Cardiac muscle cell (in vitro differentiated cells and primary cell): ENCODE results near the gene ARHGEF7. TPM values are rescaled to one million over a fixed set of nuclear protein-coding genes. Genes with fewer than 3 reads are reported as not detected.

Experiments used
- DNase-seq, 2 donors: peaks; one replicate each; pipeline versions ENCODE4 v3.0.0 to v3.0.0-alpha.2; 2010 to 2017; ENCODE audit warnings: low read depth in 1 of 2, low spot score in 1 of 2
- H3K27ac ChIP-seq: fragments of 200-600 bp; sonication (generic); 2 replicates; pipeline ENCODE4 v1.5.1; 2016
- H3K27me3 ChIP-seq: fragments of 200-600 bp; sonication (generic); 2 replicates; pipeline ENCODE4 v1.6.0; 2016; ENCODE audit warnings: control low read depth
- H3K36me3 ChIP-seq: fragments of 200-600 bp; sonication (generic); 2 replicates; pipeline ENCODE4 v1.5.1; 2016; ENCODE audit warnings: control low read depth
- H3K4me1 ChIP-seq: fragments of 200-600 bp; sonication (generic); 2 replicates; pipeline ENCODE4 v1.8.1; 2017; ENCODE audit warnings: low read depth, mild to moderate bottlenecking, mixed run types
- H3K4me3 ChIP-seq: fragments of 200-600 bp; sonication (generic); 2 replicates; pipeline ENCODE4 v1.5.1; 2016; ENCODE audit warnings: mild to moderate bottlenecking
- H3K9me3 ChIP-seq: fragments of 200-600 bp; sonication (generic); 2 replicates; pipeline ENCODE4 v1.5.1; 2017; ENCODE audit warnings: low read depth, mild to moderate bottlenecking, control low read depth
- polyA plus RNA-seq: library from polyadenylated mRNA; unstranded; fragments of >200 nt; fragmentation: Nextera tagmentation; extraction: Ambion mirVana; gene quantifications from 2 replicates; pipeline ENCODE4 v1.2.1, GENCODE V29; 2016
- total RNA-seq: library from RNA; depleted of rRNA; stranded (reverse); fragments of >200 nt; gene quantifications from 2 replicates; pipeline ENCODE4 v1.2.3, GENCODE V29; 2016
- TF ChIP-seq, protein P1 (sequence below): IDR thresholded peaks from 2 replicates; pipeline ENCODE4 v1.5.1; 2012; ENCODE audit warnings: low read depth, mild to moderate bottlenecking, low read length

Gene ARHGEF7
- total and polyA plus RNA-seq, 2 experiments from 2014 or later, result 20.4 to 32.3 TPM

DNA sequence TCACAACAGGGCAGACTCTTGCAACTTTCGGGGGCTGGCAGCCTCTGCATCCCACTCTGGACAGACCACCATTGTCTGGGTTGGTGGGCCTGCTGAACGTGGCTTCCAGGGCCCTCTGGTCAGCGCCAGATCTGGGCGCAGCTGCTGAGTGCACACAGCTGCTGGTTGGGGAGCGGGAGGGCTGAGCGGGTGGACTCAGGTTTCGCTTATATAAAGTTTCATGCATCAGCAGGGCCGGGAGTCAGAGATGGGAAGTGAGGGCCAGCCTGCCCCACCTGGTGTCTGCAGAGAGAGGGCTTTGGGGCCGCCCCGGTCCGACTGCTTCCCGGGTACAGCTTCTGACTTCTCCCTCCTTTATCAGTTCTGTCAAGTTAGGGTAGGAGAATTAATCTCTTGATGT lies 6.9 kb downstream of the ARHGEF7 start:
- DNase-seq, result no peak
- Histone ChIP-seq H3K4me1 (no peaks in the 10 kb centered on the region), H3K27me3 (peaks cover 33% of the 10 kb centered on the region), H3K4me3 (no peak overlapping the region), H3K9me3 (no peaks in the 10 kb centered on the region), H3K36me3 (no peaks in the 10 kb centered on the region), H3K27ac (no peak overlapping the region)
- TF ChIP-seq, protein P1, sequence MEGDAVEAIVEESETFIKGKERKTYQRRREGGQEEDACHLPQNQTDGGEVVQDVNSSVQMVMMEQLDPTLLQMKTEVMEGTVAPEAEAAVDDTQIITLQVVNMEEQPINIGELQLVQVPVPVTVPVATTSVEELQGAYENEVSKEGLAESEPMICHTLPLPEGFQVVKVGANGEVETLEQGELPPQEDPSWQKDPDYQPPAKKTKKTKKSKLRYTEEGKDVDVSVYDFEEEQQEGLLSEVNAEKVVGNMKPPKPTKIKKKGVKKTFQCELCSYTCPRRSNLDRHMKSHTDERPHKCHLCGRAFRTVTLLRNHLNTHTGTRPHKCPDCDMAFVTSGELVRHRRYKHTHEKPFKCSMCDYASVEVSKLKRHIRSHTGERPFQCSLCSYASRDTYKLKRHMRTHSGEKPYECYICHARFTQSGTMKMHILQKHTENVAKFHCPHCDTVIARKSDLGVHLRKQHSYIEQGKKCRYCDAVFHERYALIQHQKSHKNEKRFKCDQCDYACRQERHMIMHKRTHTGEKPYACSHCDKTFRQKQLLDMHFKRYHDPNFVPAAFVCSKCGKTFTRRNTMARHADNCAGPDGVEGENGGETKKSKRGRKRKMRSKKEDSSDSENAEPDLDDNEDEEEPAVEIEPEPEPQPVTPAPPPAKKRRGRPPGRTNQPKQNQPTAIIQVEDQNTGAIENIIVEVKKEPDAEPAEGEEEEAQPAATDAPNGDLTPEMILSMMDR, result no peak

DNA sequence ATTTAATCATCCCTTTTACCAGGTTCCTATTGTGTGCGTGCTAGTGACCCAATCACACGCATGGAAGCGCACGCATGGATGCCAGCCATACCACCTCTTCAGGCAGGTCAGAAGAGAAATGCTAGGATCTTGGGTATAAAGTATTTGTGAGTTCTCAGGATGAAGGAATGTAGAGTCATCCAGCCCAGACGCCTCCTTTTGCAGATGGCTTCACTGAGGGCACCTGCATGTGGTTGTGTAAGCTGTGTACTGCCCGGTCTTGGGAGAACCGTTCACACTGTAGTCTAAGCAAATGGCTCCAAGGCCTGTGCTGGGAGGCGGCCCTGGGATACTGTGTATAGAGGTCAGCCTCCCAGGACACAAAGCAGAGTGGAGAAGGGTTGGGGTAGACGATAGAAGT lies 7.5 kb downstream of the ARHGEF7 start:
- H3K36me3 ChIP-seq, result no peaks in the 10 kb centered on the region
- H3K4me3 ChIP-seq, result no peak overlapping the region
- H3K4me1 ChIP-seq, result no peaks in the 10 kb centered on the region
- DNase-seq, result no peak
- H3K9me3 ChIP-seq, result no peaks in the 10 kb centered on the region
- no peak overlapping the region for H3K27ac ChIP-seq
- TF ChIP-seq, protein P1, result no peak
- peaks cover 31% of the 10 kb centered on the region for H3K27me3 ChIP-seq

DNA sequence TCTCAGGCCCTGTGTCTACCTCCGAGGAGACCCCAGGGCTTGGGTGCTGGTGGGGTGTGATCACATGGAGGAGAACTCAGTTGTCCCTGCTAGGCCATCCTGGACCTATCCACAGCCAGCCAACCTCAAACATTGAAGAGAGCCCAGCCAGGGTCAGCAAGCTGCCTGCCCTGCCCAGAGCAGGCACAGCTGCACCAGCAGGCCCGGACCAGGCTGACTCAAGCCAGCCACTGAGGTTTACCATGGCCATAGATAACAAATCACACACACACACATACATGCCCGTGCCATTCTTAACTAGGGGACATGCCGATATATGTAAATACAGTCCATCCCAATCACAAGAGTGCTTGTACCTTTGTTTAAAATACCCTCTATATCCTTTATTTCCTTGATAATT lies 8.1 kb downstream of the ARHGEF7 start:
- TF ChIP-seq, protein P1, result no peak
- no peaks in the 10 kb centered on the region for H3K36me3 ChIP-seq
- no peaks in the 10 kb centered on the region for H3K9me3 ChIP-seq
- DNase-seq, result no peak
- H3K27me3 ChIP-seq, result peaks cover 31% of the 10 kb centered on the region
- no peak overlapping the region for H3K27ac ChIP-seq
- H3K4me1 ChIP-seq, result no peaks in the 10 kb centered on the region
- H3K4me3 ChIP-seq, result no peak overlapping the region

DNA sequence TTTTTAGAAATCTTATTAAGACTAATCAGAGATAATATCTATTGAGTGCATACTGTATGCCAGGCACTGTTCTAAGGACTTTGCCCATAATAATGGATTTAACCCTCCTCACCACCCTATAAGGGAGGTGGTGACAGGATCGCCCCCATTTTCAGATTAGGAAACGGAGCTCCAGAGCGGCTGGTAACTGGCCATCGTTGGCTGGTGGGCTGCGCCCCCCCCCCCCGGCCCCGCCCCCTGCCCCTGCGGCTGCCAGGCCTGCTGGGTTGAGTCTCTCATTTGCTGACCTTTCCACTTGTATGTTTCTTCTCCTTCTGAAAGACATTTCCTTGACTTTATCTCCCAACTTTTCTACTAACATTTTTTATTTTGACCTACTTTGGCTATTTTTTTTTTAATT lies 8.5 kb downstream of the ARHGEF7 start:
- Histone ChIP-seq H3K9me3 (no peaks in the 10 kb centered on the region), H3K27ac (no peak overlapping the region), H3K27me3 (peaks cover 29% of the 10 kb centered on the region), H3K4me3 (no peak overlapping the region), H3K4me1 (no peaks in the 10 kb centered on the region), H3K36me3 (no peaks in the 10 kb centered on the region)
- DNase-seq, result no peak
- TF ChIP-seq, protein P1, result no peak

DNA sequence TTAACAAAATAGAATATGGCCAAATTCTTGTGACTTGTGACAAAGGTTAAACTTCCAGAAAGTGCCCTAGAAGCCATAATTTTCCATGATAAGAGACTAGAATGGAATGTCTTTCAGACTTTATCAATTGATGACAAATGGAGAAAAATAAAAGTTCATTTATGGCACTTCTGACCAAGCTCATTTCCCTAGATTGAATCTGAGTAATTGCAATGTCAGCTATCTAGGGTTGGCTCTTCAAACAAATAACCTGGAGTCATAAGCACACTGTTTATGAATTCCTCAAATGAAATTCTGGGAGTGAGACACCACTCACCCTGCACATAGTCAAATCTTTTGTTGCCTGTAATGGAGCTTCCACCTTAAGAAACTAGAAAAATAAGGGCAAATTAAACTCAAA lies 11.4 kb downstream of the ARHGEF7 start:
- Histone ChIP-seq H3K4me1 (no peaks in the 10 kb centered on the region), H3K27ac (no peak overlapping the region), H3K36me3 (no peaks in the 10 kb centered on the region), H3K27me3 (peaks cover 13% of the 10 kb centered on the region), H3K9me3 (no peaks in the 10 kb centered on the region), H3K4me3 (no peak overlapping the region)
- no peak for DNase-seq
- TF ChIP-seq, protein P1, result no peak

DNA sequence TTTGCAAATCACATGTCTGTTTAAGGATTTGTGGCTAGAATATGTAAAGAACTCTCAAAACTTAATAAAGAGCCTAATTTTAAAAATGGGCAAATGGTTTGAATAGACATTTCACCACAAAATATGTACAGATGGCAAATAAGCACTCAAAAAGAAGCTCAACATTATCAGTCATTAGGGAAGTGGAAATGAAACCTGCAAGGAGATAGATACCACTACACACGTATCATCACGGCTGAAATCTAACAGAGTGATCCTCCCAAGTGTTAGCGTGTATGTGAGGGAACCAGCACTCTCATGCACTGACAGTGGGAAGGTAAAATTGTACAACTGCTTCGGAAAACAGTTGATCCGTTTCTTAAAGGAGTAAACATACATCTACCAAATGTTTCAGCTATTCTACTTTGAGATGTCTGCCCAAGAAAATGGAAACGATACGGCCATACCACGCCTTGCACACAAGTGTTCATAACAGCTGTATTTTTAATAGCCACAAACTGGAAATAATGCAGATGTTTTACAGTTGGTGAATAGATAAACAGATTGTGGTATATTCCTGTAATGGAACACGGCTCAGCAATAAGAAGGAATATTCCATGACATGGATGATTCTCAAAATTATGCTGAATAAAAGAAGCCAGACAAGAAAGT lies 14.5 kb downstream of the ARHGEF7 start:
- H3K27ac ChIP-seq, result no peak overlapping the region
- no peaks in the 10 kb centered on the region for H3K9me3 ChIP-seq
- no peaks in the 10 kb centered on the region for H3K36me3 ChIP-seq
- H3K4me3 ChIP-seq, result no peak overlapping the region
- H3K4me1 ChIP-seq, result no peaks in the 10 kb centered on the region
- no peak for DNase-seq
- TF ChIP-seq, protein P1, result no peak
- peaks cover 13% of the 10 kb centered on the region for H3K27me3 ChIP-seq
